Omental fat pad (tissue), 4 donors: ENCODE measurements around the gene CNTN4. TPM values are rescaled to one million over a fixed set of nuclear protein-coding genes. Genes with fewer than 3 reads are reported as not detected.
"Not testable (repeated sequence)": the region's sequence is repeated elsewhere in the genome, so short reads cannot be mapped to it uniquely, and the experiment has no call there.

Source experiments
- ATAC-seq: fragments of 150-250 bp; one replicate; pipeline ENCODE4 v1.9.1; 2016; ENCODE audit warnings: mild to moderate bottlenecking, moderate library complexity; ENCODE audit not compliant: low FRiP score
- DNase-seq: peaks from one replicate; pipeline ENCODE4 v3.0.0-alpha.2; 2019; ENCODE audit warnings: low spot score
- total RNA-seq, 4 donors: library from RNA; depleted of rRNA; stranded (reverse); fragments of >200 nt; gene quantifications; one replicate each; pipeline ENCODE4 v1.1.0, GENCODE V29; 2016
- TF ChIP-seq, protein P1 (sequence below), 3 donors: fragments of 450-650 bp; IDR thresholded peaks; one replicate each; pipeline ENCODE4 v1.5.1; 2016 to 2017; ENCODE audit warnings: antibody characterized with exemption in 3 of 3, mild to moderate bottlenecking in 3 of 3, moderate library complexity in 2 of 3

CNTN4 gene
- total RNA-seq, 4 donors from 2014 or later = 2.6 to 9.5 (median 7.2) TPM

DNA sequence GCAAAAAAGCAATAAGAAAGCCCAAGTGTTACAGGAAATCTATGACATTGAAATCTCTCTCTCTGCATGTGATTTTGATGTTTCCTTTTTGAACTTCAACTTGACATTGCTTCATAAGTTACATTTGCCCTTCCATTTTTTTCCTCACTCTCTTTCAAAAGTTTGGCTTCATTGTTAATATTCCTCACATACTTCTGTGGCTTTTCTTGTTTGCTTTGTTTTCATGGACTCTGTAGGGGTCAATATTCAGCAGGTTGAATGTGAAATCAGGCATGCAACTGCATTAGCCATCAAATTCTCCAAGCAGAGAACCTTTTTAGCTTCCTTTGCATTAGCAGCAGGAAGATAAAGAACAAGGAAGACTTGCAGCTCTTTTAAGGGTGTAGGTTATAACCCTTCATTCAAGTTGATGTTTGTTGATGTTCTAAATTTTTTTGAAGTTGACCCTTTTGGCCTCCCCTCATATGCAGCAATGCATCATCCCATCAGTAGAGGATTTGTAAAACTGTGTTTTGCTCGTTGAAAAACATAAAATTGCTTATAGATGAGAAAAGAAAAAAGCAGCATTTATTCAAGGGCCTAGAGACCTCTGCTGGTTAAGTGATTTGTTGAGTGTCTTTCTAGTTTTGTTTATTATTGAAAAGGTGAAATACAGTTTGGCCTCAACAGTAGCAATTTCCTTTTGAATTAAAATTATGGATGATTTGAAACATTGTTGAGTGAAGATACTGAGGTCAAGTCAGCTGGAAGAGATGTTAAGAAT lies 800.1 kb downstream of the CNTN4 start:
- TF ChIP-seq, protein P1, sequence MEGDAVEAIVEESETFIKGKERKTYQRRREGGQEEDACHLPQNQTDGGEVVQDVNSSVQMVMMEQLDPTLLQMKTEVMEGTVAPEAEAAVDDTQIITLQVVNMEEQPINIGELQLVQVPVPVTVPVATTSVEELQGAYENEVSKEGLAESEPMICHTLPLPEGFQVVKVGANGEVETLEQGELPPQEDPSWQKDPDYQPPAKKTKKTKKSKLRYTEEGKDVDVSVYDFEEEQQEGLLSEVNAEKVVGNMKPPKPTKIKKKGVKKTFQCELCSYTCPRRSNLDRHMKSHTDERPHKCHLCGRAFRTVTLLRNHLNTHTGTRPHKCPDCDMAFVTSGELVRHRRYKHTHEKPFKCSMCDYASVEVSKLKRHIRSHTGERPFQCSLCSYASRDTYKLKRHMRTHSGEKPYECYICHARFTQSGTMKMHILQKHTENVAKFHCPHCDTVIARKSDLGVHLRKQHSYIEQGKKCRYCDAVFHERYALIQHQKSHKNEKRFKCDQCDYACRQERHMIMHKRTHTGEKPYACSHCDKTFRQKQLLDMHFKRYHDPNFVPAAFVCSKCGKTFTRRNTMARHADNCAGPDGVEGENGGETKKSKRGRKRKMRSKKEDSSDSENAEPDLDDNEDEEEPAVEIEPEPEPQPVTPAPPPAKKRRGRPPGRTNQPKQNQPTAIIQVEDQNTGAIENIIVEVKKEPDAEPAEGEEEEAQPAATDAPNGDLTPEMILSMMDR (IDR thresholded peaks at IDR 0.05) = no peak
- DNase-seq (no peak), ATAC-seq (no peak)

DNA sequence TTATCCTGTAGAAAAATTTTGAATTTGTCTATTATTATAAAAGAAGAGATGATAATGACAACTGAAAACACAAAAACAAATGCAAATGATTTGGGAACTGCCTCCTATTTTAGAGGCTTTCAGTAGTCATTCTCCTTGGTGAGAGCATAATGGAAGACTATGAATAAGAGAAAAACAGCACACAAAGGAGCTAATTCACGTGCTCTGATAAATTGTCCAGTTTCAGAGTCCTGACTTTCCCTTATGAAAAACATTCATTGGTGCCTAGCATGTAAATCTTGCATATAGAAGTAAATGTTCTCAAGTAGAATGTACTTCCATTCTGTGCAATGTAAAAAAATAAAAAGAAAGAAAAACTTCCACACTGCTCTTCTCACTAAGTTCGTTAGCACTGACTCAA lies 805.4 kb downstream of the CNTN4 start:
- DNase-seq (no peak), ATAC-seq (no peak)
- TF ChIP-seq, protein P1 (IDR thresholded peaks at IDR 0.05) = no peak

DNA sequence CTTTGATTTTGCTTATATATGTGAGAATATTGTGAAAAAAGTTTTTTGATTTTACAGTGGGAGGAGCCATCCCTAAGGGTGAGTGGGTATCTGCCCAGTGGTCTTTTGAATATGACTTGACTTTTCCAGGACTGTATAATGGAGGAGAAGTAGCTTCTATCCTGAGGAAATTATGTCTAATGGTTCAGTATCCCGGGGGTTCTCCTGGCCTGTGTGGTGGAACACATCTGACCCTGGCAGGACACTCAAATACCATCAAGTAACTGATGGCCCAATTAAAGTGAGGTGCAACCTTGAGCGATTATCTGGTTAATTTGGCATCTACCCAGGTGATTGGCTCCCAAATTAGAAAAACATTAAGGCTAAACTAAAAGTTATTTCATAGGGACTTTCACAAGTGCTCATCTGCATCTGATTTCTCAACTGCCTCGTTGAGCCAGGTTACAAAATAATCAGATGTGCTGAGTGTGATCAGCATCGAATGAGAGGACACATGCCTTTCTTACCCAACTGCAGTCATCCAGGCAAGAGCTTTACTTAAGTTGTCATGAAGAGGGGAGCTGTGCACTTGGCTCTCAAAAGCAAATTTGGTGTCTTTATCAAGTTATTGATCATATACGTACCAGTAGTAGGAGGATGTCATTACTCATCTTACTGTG lies 810.2 kb downstream of the CNTN4 start:
- DNase-seq (no peak), ATAC-seq (no peak)
- TF ChIP-seq, protein P1 (IDR thresholded peaks at IDR 0.05) = no peak

DNA sequence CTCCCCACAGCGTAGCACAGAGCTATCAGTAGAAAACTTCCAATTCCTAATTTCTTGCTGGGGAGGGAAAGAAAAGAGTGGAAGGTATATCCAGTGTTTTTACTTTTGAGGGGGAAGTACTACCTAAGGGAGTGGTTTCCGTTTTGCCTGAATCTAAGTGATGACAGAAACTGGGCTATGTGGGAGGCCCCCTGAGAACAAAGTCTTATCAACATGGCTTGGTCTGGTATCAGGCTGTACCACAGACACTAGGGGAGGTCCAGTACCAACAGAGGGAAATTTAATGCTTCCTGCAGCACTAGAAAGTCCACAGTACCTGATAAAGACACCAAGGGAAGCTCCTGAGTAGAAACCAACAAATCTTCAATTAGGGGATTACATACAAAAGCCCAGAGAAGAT lies 812.3 kb downstream of the CNTN4 start:
- DNase-seq (no peak), ATAC-seq (no peak)
- TF ChIP-seq, protein P1 (IDR thresholded peaks at IDR 0.05) = no peak

DNA sequence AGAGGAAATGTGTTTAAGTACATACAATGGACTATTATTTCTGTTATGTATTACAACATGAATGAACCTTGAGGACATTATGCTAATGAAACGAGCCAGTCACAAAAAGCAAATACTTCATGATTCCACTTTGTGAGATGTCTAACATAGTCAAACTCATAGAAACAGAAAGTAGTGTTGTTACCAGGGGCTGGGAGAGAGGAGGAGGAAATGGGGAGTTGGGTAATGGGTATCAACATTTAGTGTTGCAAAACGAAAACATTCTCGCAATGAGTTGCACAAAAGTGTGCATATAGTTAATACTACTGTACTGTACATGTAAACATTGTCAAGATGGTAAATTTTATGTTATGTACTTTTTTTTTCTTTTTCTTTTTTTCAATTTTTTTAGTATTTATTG lies 817.2 kb downstream of the CNTN4 start:
- TF ChIP-seq, protein P1 (IDR thresholded peaks at IDR 0.05) = no peak
- ATAC-seq (no peak), DNase-seq (no peak)

DNA sequence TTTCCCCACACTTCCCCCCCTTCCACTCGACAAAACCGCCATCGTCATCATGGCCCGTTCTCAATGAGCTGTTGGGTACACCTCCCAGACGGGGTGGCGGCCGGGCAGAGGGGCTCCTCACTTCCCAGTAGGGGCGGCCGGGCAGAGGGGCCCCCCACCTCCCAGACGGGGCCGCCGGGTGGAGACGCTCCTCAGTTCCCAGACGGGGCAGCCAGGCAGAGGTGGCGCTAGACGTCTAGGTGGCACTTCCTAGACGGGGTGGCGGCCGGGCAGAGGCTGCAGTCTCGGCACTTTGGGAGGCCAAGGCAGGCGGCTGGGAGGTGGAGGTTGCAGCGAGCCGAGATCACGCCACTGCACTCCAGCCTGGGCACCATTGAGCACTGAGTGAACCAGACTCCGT lies 818.0 kb downstream of the CNTN4 start:
- not testable (repeated sequence) for DNase-seq

DNA sequence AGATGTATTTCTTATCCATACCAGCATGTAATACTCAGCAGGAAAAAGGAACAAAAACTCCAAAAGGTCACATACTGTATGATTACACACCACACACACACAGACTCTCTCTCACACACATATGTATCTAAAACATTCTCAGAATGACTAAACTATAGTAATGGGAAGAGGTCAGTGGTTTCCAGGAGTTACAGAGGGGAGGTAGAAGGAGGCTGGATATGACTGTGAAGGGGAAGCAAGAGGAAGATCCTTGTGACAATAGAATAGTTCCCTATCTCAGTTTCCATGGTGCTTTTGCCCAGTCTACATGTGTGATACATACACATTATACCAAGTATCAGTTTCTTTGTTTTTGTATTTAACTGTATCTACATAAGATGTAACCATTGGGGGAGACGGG lies 821.4 kb downstream of the CNTN4 start:
- ATAC-seq (no peak), DNase-seq (no peak)
- TF ChIP-seq, protein P1 (IDR thresholded peaks at IDR 0.05) = no peak

More for the DNA sequence above, 818.0 kb downstream of the CNTN4 start:
- not testable (repeated sequence) for ATAC-seq
